Posterior vena cava (tissue), 2 donors: ENCODE measurements around the gene DNAJB4. TPM values are rescaled to one million over a fixed set of nuclear protein-coding genes. Genes with fewer than 3 reads are reported as not detected.
"Not testable (repeated sequence)": the region's sequence is repeated elsewhere in the genome, so short reads cannot be mapped to it uniquely, and the experiment has no call there.

Source experiments
- DNase-seq: peaks from one replicate; pipeline ENCODE4 v3.0.0-alpha.2; 2020; ENCODE audit warnings: low spot score
- intact Hi-C, 2 donors: fragments of 100-400 bp; cut with DNase I; formaldehyde crosslinking; loops; one replicate each; pipeline versions ENCODE4 v1.14.1 to v1.14.2; 2022 to 2023
- long read RNA-seq, 2 donors: library from polyadenylated mRNA; unstranded; transcript quantifications; one replicate each; pipeline ENCODE4 v2.0.0, GENCODE V29; 2020 to 2021
- total RNA-seq, 2 donors: library from RNA; stranded (reverse); fragmentation: NEBNext Ultra II Directional; extraction: Animal tissue kit (Norgen Biotek cat#: 25700); gene quantifications; one replicate each; pipeline ENCODE4 v1.2.1, GENCODE V29; 2021
- donor health status: DM: yes; HTN: yes; CAD: no.
- donor health status: DM: yes; HTN: yes; CAD: no.

Gene DNAJB4
- total RNA-seq, result 100 to 1,000 TPM in 1 of 2 donors, 10 to 100 TPM in 1; 77.3 to 229 TPM
- long read RNA-seq, donor 1, transcript DNAJB4-201 (3 exons, 2,988 nt), result major isoform, 12 of 15 reads
- long read RNA-seq, donor 1, partial matches to known transcripts, result 1 of 15 reads
- long read RNA-seq, donor 1, other reads (novel, unspliced or antisense), result 0 of 15 reads
- long read RNA-seq, donor 2, transcript DNAJB4-201 (3 exons, 2,988 nt), result major isoform, 80 of 109 reads
- long read RNA-seq, donor 2, transcript DNAJB4-206 (3 exons, 949 nt), result minor isoform, 14 of 109 reads
- long read RNA-seq, donor 2, partial matches to known transcripts, result 8 of 109 reads
- long read RNA-seq, donor 2, other reads (novel, unspliced or antisense), result 7 of 109 reads

DNA sequence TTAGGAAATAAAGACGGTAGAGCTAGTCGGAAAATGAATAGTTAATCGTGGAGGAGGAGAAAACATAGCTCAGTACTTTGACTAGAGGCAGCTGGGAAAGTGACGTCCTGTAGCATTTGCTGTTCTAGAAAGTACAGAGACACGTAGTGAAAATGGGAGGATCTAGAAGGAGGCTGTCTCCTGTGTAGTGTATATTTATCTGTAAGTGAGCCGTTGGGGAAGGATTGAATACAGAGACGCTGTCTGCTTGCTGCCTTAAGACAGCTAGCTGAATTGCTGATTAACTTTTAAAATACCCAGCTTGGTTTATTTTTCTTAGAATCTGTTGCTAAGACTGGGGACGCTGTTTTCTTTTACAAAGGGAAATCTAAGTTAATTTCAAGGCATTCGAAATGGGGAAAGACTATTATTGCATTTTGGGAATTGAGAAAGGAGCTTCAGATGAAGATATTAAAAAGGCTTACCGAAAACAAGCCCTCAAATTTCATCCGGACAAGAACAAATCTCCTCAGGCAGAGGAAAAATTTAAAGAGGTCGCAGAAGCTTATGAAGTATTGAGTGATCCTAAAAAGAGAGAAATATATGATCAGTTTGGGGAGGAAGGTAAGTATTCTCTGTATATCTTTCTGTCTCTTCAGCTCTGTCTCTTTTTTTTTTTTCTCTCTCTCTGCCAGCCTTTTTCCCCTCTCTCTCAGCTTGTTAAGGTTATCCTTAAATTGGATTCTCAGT, at the start of gene DNAJB4:
TSS of gene DNAJB4 (plus strand) at position 221 of the 729 bp plus-strand sequence. CDS start at position 393, 172 bp downstream.
- intact Hi-C loops, result no loop called here
- DNase-seq, result no peak

DNA sequence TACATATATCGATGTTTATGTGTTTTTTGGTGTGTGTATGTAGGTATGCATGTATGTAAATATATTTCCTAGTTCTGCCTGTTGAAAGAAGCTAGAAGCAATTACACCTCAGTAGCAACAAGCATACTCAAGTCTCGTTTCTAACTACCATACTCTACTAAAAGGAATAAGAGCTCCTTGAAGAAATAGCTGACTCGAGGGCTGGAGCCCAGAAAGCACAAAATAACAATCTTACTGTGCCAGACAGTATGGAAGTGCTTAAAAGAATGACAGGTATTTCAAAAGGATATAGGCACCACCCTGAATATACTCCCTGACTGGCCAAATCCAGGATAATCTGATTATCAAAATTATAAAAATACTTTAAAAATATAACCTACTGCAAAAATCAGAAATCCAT, 49.0 kb upstream of the DNAJB4 start:
- intact Hi-C loops, result loop anchor here in 1 of 2 donors (10.0 kb wide), 1 partner anchor 231 kb away; no protein-coding TSS in a partner anchor
- no peak for DNase-seq

DNA sequence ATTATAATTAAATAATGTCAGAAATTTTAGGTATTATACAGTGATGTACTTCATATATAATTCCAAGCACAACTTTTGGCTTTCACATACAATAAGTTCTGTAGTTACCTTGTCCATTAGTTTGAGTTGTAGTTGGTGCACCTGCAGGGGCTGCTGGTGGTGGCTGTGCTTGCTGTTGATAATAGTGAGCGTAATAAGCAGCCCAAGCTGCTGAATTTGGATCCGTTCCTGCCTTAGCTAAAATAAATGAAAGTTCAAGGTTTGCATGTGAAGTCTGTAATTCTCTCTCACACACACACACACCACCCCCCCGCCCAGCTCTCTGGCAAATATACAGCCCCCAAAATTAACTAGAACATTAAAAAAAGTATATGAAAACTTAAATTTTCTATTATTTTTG, 48.3 kb upstream of the DNAJB4 start:
- no peak for DNase-seq
- intact Hi-C loops, result loop anchor here in 1 of 2 donors (10.0 kb wide), 1 partner anchor 232 kb away; no protein-coding TSS in a partner anchor

DNA sequence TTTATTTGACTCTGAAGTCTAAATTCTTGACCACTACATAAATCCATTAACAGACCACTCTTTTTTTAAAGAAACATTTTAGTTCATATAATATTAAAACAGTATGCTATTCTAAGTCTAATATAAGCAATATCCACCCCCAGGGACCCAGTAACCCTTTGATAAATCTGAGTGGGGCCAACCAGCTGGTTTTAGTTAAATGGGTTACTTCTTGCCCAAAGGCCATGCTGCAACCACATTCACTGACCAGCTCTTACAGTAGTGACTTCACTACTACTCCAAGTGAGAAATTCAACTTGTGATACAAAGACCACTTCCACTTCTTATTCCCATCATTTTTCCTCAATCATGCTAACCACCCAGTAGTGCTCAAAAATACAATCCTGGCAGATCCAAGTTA, 46.3 kb upstream of the DNAJB4 start:
- intact Hi-C loops, result loop anchor here in 1 of 2 donors (10.0 kb wide), 1 partner anchor 234 kb away; no protein-coding TSS in a partner anchor
- DNase-seq, result no peak

DNA sequence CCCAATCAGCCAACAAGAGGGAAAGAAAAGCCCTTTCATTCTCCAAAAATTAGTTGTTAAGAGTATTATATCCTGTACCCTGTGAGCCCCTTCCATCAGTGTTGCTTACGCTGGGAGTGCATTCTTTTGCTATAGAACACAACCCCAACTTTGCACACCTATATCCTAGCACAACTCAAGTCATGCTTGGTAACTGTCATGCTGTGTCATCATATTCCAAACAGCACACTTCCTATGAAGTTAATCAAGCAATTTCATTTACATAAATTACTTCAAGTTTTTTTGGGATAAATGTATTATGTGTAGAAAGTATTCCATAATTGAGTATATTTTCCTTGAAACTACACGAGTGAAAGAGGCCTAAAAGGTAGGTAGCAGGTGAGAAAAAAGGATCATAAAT, 45.9 kb upstream of the DNAJB4 start:
- no peak for DNase-seq
- intact Hi-C loops, result loop anchor here in 1 of 2 donors (10.0 kb wide), 1 partner anchor 234 kb away; no protein-coding TSS in a partner anchor

DNA sequence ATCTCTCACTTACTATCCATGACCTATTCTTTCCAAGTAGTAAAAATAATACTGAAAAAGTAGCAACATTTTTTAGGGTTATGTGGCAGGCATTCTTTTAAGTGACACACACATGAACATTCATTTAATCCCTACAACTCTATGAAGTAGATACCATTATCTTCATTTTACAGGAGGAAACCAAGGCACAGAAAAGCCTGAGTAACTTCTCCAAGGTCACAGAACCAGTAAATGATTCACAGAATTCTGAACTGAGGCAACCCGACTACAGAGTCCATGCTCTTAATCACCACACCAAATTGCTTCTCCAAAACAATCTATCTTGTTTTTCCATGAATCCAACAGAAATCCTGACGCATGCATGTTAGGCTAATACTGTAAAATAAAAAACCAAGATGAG, 43.3 kb upstream of the DNAJB4 start:
- DNase-seq, result no peak
- intact Hi-C loops, result no loop called here

DNA sequence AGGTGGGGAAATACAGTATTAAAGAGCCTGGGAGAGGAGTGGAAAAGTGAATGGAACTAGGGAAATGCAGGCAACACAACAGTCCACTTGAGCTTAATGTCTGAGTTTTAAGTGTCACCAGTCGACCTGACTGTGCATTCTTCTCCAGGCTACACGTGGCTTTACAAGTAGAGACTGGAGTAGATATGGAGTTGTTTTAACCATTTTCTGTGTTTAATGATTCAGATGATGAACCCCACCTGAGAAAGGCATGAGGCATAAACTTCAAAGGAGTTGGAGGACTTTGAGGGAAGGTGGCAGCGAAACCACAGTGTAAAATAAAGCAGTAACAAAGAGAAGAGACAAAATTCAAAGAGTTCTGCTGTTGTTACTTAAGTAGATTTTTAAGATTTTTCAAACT, 38.4 kb upstream of the DNAJB4 start:
- no peak for DNase-seq
- intact Hi-C loops, result no loop called here

DNA sequence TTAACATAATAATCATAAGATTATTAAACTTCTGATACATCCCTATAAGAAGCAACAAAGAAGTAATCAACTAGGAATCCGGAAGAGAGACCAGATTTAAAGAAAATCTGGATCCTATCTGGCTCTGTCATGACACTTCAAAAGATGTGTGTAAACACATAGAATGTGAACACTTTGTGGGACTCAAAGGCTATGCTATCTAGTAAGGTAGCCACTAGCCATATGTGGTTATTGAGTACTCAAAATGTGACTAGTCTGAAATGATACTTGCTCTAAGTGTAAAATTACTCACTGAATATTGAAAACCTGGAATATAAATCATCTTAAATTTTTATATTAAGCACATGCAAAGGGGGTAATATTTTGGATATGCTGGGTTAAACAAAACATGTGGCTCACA, 34.5 kb upstream of the DNAJB4 start:
- intact Hi-C loops, result loop anchor here in 1 of 2 donors (10.0 kb wide), 1 partner anchor 135 kb away; no protein-coding TSS in a partner anchor

DNA sequence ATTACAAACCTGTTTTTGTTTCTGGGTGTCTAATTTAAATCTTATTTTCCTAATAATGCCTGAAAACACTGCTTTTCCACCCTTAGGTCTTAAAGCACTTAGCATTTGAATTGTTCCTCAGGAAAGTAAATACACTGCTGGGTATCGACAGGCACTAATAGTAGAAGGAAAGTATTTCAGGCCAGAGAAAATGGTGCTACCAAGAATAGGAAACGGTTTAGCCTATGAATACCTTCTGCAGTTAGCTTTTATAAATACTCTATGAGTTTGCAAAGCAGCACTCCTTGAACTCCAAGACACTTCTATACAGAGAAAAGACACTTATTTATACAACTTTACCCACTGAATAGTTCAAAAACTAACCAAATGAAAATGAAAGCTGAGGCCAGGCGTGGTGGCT, 32.7 kb upstream of the DNAJB4 start:
- intact Hi-C loops, result loop anchor here in 1 of 2 donors (10.0 kb wide), 1 partner anchor 133 kb away; no protein-coding TSS in a partner anchor
- no peak for DNase-seq

More for the DNA sequence above, 34.5 kb upstream of the DNAJB4 start:
- DNase-seq, result no peak

DNA sequence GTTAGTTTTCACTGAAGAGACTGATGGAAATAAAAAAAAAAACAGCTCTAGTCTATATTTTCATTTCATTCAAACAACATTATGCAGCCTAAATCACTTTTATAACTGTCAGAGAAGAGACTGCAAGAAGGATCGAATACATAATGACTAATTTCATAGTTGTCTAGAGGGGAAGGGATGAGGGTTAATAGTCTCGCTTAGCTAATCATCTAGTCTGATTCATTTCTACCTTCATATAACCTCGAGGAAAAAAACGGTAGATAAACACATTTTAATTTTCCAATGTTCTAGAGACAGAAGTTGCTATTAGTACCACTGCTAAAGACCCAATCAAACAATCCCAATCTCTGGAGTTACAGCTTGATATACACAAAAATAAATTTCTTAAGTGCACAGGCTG, 29.4 kb upstream of the DNAJB4 start:
- no peak for DNase-seq
- intact Hi-C loops, result loop anchor here in 1 of 2 donors (10.0 kb wide), 1 partner anchor 129 kb away; no protein-coding TSS in a partner anchor

DNA sequence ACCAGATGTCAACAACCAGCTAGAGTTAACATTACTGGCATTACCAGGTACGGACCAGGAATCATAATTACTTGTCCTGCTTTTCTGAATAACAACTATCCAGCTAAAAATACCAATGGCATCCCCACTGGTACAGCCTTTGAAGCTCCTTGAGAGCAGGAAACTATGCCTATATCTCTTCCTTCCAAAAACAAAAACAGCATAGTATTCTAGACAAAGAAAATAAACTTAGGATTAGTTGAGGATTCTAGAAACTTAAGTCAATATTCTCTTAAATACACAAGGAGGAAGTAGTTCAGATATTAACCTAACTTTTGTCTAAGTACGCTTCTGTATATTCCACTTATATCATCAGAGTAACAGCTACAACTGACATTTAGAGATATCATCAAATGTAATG, 28.8 kb upstream of the DNAJB4 start:
- no peak for DNase-seq
- intact Hi-C loops, result loop anchor here in 1 of 2 donors (10.0 kb wide), 1 partner anchor 129 kb away; no protein-coding TSS in a partner anchor

DNA sequence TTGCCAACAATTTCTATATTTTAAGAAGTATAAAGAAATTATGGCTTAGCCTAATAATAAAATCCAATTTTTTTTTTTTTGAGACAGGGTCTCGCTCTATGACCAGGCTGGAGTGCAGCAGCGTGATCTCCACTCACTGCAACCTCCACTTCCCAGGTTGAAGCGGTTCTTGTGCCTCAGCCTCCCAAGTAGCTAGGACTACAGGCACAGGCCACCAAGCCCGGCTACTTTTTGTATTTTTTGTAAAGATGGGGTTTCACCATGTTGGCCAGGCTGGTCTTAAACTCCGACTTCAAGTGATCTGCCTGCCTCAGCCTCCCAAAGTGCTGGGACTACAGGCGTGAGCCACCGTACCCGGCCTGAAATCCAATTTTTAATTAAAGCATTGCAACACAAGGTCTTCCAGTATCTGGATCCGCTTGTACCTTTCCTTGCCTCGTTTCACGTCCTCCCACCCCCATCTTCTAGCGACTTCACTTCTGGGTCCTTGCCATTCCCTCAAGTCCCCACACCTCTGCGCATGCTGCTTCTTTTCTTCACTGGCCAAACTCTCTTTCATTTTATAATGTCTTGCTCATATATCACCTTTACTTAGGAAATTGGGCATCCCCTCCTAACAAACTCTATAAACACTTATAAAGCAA, 28.2 kb upstream of the DNAJB4 start:
- no peak for DNase-seq
- intact Hi-C loops, result loop anchor here in 1 of 2 donors (10.0 kb wide), 1 partner anchor 128 kb away; no protein-coding TSS in a partner anchor

DNA sequence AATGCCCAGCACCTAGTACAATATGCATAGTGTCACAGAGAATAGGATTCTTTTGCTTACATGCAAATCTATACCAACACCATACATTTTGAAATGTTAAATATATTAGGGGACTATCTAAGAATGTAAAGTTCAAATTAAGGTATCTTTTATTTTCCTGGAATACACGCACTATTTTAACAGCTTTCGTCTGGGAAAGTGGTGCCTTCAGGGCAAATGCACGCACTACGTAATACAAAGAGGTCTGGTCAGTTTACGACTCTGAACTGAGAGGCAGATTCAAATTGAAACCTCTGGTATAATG, 26.8 kb upstream of the DNAJB4 start:
- intact Hi-C loops, result loop anchor here in 1 of 2 donors (10.0 kb wide), 1 partner anchor 127 kb away; no protein-coding TSS in a partner anchor
- no peak for DNase-seq

DNA sequence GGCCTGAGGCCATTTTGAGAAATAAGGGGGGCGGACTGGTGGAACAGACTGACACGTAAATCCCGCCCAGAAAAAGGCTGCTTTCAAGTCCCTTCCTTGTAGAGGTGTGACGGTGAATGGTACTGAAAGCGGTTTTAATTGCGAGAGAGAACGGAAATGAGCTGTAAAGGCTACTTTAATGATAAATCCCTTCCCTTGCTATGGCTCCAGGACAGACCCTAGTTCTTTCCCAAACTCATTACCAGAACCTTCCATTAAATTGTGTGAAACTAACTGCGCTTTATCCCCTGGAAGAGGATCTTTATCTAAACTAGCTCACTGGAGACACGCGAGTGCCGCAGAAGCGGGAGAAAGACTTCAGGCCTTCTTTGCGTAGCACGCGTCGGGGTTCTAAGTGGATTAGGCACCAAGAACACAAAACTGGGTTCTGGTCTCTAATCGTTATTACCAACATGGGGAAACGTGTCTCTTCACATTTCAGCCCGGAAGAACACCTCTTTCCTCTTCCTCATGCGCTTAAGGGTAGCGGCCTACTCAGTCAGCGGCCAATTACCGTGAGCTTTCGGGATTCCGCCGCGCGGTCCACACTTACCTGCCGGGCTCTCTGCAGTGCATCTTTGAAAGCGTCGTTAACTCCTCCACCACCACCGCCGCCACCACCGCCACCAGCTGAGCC, 26.3 kb upstream of the DNAJB4 start:
- no peak for DNase-seq

DNA sequence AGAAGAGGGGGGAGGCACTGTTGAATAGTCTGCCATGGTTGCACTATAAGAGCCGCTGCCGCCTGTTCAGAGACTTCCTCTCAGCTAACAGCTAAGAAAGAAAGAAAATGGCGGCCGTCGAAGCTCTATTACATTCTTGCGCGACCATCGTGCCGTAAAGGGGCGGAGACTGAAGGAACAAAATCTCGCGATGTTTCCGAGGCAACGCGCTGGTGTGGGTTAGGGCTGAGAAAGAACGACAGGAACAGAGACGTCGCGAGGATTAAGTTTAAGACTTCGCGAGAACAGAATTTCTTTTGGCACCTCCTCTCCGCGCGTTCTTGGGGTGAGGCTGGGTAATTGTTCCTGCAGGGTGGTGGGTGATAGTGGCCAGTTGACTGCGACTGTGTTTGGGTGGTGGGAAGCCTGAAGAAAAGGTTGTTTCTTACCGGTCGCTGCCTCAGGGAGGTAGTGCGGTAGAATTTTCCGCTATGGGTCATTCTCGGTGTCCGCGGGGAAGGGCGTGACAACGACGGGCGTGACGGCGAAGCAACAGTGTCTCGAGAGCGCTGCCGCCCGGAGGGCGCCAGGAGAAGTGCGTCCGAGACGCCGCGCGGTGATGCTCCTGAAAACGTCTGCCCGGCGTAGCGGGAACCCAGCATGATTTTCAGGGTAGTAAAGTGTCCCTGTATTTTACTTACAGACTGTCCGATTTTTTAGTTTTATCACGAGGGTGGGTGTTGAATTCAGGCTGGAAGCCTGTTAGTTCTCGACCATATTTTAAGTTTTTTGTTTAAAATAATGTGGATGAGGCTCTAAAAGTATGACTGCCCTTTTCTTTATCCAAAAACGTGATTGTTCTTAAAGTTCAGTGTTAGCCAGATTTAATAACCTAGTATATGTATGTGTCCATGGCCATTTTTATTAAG, 25.5 kb upstream of the DNAJB4 start, which contains the start of gene FUBP1:
TSS of gene FUBP1 (minus strand) at position 104 of the 908 bp plus-strand sequence. CDS start at position 36, 68 bp downstream.
- intact Hi-C loops, result loop anchor here in 1 of 2 donors (10.0 kb wide), 1 partner anchor 126 kb away; no protein-coding TSS in a partner anchor
- peak; percentile 98 for DNase-seq

More for the DNA sequence above, 26.3 kb upstream of the DNAJB4 start:
- intact Hi-C loops, result loop anchor here in 1 of 2 donors (10.0 kb wide), 1 partner anchor 126 kb away; no protein-coding TSS in a partner anchor

DNA sequence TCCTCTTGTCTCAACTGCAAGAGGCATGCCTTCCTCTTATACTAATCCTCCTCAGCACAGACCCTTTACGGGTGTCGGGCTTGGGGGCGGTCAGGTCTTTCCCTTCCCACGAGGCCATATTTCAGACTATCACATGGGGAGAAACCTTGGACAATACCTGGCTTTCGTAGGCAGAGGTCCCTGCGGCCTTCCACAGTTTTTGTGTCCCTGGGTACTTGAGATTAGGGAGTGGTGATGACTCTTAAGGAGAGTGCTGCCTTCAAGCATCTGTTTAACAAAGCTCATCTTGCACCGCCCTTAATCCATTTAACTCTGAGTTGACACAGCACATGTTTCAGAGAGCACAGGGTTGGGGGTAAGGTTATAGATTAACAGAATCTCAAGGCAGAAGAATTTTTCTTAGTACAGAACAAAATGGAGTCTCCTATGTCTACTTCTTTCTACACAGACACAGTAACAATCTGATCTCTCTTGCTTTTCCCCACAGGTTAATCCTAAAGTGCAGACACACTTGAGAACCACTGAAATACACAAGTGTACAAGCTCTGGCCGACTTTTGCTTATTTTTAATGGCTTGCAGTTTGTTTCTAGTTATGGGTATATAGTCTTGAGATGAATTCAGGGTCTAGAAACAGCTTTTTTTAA, 21.3 kb upstream of the DNAJB4 start:
- DNase-seq, intact Hi-C loops: not testable (repeated sequence)

DNA sequence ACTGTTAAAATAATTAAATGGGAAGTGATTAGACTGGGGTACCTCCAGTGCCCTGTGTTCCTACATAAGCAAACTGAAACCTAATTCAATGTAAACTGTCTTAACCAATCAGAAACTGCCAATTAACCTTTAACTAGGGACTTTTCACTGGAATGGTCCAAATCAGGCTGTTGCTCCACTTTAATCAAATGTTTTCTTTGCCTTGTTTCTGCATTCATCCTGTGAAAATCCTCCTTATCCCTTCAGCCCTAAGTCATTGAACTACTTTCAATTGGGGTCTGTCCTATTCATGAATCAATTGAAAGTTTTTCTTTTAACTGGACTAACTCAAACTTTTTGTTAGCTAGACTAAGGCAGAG, 20.8 kb upstream of the DNAJB4 start:
- intact Hi-C loops, result no loop called here
- no peak for DNase-seq
